ENCODE data around the gene GPR34. TPM values are rescaled to one million over a fixed set of nuclear protein-coding genes. Genes with fewer than 3 reads are reported as not detected.
"Not testable (repeated sequence)": the region's sequence is repeated elsewhere in the genome, so short reads cannot be mapped to it uniquely, and the experiment has no call there.

Gene GPR34
- total RNA-seq, 2 donors from 2014 or later: 11.4 to 22.0 TPM

GRCh38 chrX:41688156-41688555 is 617 bp upstream of the GPR34 start:
- DNase-seq (no peak), ATAC-seq (no peak)
- intact Hi-C loops (cut with DNase I): no loop called here

- intact Hi-C loops (cut with DNase I): no loop called here
- DNase-seq (no peak), ATAC-seq (no peak)
Measured at GRCh38 chrX:41689711-41690110, 938 bp downstream of the GPR34 start.

- peak; percentile 64 to 73 for ATAC-seq
- intact Hi-C loops (cut with DNase I): no loop called here
- no peak for DNase-seq
Measured at GRCh38 chrX:41692162-41692749, 3.5 kb downstream of the GPR34 start.

GRCh38 chrX:41693024-41693423 is 4.3 kb downstream of the GPR34 start:
- intact Hi-C loops (cut with DNase I): no loop called here
- DNase-seq: no peak
- ATAC-seq: no peak

GRCh38 chrX:41695426-41695825 is 6.7 kb downstream of the GPR34 start:
- DNase-seq: no peak
- no peak for ATAC-seq
- intact Hi-C loops (cut with DNase I): no loop called here

GRCh38 chrX:41703574-41704029 is 14.8 kb downstream of the GPR34 start:
- intact Hi-C loops (cut with DNase I): no loop called here
- DNase-seq (no peak), ATAC-seq (no peak)

- intact Hi-C loops (cut with DNase I): no loop called here
- DNase-seq (no peak), ATAC-seq (no peak)
Measured at GRCh38 chrX:41705042-41705441, 16.3 kb downstream of the GPR34 start.

- ATAC-seq: peak in 1 of 2 donors; percentile 59
- no peak for DNase-seq
- intact Hi-C loops (cut with DNase I): no loop called here
Measured at GRCh38 chrX:41705680-41706374, 17.1 kb downstream of the GPR34 start.

- intact Hi-C loops (cut with DNase I): no loop called here
- ATAC-seq (no peak), DNase-seq (no peak)
Measured at GRCh38 chrX:41707218-41707617, 18.4 kb downstream of the GPR34 start.

- intact Hi-C loops (cut with DNase I): no loop called here
- ATAC-seq (no peak), DNase-seq (no peak)
Measured at GRCh38 chrX:41708486-41708885, 19.7 kb downstream of the GPR34 start.

GRCh38 chrX:41711021-41711667 is 22.4 kb downstream of the GPR34 start:
- no peak for ATAC-seq
- DNase-seq: no peak
- intact Hi-C loops (cut with DNase I): no loop called here

GRCh38 chrX:41716222-41716621 is 27.4 kb downstream of the GPR34 start:
- ATAC-seq (no peak), DNase-seq (no peak)
- intact Hi-C loops (cut with DNase I): no loop called here

GRCh38 chrX:41716767-41717473 is 28.1 kb downstream of the GPR34 start:
- ATAC-seq: no peak
- no peak for DNase-seq
- intact Hi-C loops (cut with DNase I): no loop called here

GRCh38 chrX:41718481-41719235 is 29.9 kb downstream of the GPR34 start:
- DNase-seq (no peak), ATAC-seq (no peak)
- intact Hi-C loops (cut with DNase I): no loop called here

- ATAC-seq; DNase-seq; intact Hi-C loops (cut with DNase I): not testable (repeated sequence)
Measured at GRCh38 chrX:41719610-41720009, 30.8 kb downstream of the GPR34 start.

GRCh38 chrX:41720125-41720779 is 31.5 kb downstream of the GPR34 start:
- intact Hi-C loops (cut with DNase I): no loop called here
- DNase-seq (no peak), ATAC-seq (no peak)

GRCh38 chrX:41721590-41721989 is 32.8 kb downstream of the GPR34 start:
- intact Hi-C loops (cut with DNase I): no loop called here
- no peak for DNase-seq
- no peak for ATAC-seq

GRCh38 chrX:41722214-41722613 is 33.4 kb downstream of the GPR34 start:
- DNase-seq (no peak), ATAC-seq (no peak)
- intact Hi-C loops (cut with DNase I): no loop called here

Data from left cardiac atrium (tissue), 4 donors.